Astrocyte of the spinal cord (primary cell): ENCODE results near the gene DPF1.

Experiments used
- DNase-seq: peaks from one replicate; pipeline ENCODE4 v3.0.0; 2011; ENCODE audit warnings: low read depth, low spot score
- H3K4me3 ChIP-seq: 2 replicates; pipeline ENCODE4 v1.5.1; 2011; ENCODE audit warnings: low read depth, mild to moderate bottlenecking, low read length, moderate library complexity
- in situ Hi-C: cut with HindIII; loops from 2 replicates; pipeline ENCODE4 v1.10.0; 2017; ENCODE audit warnings: low sequenced_read_pairs
- TF ChIP-seq, protein P1 (sequence below): IDR thresholded peaks from 2 replicates; pipeline ENCODE4 v1.5.1; 2012; ENCODE audit warnings: low read depth, mild to moderate bottlenecking, low read length, inconsistent platforms

The DPF1 gene

DNA sequence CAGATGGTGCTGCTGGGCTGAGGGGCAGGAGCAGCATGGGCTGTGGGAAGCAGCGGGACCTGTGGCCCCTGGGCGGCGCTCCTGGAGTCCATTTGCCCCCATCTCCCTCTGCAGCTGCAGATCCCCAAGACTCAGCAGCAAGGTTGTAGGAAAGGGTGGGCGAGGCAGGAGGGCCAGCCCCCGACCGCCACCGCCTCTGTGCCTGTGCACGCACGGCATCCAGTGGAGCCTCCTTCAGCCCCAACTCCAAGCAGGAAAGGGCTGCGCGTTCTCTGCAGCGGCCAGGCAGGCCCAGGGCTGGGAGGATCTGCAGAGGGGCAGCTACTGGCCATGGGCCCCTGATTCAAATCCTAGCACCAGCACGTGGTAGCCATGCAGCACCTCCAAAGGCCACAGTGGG lies 20.8 kb downstream of the DPF1 start:
- H3K4me3 ChIP-seq = no peak overlapping the region
- in situ Hi-C loops = no loop called here
- DNase-seq = no peak
- TF ChIP-seq, protein P1, sequence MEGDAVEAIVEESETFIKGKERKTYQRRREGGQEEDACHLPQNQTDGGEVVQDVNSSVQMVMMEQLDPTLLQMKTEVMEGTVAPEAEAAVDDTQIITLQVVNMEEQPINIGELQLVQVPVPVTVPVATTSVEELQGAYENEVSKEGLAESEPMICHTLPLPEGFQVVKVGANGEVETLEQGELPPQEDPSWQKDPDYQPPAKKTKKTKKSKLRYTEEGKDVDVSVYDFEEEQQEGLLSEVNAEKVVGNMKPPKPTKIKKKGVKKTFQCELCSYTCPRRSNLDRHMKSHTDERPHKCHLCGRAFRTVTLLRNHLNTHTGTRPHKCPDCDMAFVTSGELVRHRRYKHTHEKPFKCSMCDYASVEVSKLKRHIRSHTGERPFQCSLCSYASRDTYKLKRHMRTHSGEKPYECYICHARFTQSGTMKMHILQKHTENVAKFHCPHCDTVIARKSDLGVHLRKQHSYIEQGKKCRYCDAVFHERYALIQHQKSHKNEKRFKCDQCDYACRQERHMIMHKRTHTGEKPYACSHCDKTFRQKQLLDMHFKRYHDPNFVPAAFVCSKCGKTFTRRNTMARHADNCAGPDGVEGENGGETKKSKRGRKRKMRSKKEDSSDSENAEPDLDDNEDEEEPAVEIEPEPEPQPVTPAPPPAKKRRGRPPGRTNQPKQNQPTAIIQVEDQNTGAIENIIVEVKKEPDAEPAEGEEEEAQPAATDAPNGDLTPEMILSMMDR = no peak

GRCh38 chr19:38202504-38202903 lies 21.5 kb downstream of the DPF1 start:
- H3K4me3 ChIP-seq = no peak overlapping the region
- in situ Hi-C loops = no loop called here
- TF ChIP-seq, protein P1 = no peak
- no peak for DNase-seq

DNA sequence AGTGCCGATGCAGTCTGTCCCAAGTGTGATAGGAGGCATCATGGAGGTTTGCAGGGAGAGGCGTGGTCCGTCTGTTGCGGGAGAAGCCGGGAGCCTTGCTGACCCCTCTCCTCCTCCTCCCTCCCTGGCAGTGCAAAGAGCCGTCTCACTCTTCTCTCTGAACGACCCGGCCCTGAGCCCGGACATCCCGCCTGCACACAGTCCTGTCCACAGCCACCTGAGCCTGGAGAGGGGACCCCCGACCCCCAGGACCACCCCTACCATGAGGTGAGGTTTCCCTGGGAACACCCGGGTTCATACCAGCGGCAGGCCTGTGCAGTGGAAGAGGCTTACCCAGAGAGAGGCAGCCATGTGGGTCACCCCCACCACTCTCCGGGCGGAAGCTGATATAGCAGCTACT lies 22.3 kb downstream of the DPF1 start:
- DNase-seq = no peak
- no peak overlapping the region for H3K4me3 ChIP-seq
- in situ Hi-C loops = no loop called here
- TF ChIP-seq, protein P1 = no peak

DNA sequence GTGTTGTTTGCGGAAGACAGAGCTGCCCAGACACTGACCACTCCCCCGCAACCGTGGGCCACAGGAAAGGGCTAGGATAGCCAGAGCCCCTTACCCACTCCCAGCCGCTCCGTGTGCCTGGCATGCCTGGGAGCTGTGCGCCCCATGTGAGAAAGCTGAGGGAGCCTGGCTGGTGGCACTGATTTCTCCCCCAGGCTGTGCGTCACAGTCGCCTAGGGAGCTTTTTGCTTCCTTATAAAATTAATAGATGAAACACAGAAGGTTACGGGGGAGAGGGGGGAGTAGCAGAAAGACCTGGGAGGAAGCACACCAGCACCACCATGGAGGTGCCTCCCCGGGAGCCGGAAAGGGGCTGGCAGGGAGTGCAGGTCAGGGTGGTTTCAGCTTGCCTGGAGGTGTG lies 24.7 kb downstream of the DPF1 start:
- no peak for DNase-seq
- in situ Hi-C loops = no loop called here
- TF ChIP-seq, protein P1 = no peak
- H3K4me3 ChIP-seq = no peak overlapping the region

DNA sequence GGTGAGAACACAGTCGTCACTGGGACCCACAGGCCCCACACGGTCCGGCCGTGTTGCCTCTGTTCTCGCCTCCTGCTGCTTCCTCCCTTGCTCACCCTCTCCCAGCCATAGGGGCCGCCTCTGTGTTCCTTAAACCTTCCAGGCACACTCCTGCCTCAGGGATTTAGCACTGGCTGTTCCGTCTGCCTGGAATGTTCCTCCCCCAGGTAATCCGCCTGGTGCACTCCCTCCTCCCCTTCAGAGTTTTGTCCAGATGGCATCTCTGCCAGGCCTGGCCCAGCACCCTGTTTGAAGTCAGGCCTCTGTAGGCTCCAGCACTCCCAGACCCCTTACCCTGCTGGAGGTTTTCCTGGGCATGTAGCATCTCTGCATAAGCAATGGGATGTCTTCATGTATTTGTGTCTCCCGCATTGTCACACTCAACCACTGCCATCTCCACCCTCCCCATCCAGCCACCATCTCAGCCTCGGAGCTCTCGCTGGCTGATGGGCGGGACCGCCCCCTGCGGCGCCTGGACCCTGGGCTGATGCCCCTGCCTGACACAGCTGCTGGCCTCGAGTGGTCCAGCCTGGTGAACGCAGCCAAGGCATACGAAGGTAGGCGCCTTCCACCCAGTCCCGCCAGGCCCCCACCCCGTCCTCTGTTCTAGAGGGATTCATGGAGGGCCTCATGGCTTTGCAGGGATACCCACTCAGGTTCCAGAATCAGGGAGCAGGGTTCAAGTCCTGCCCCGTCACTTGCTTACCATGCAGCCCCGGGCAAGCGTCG lies 25.9 kb downstream of the DPF1 start:
- TF ChIP-seq, protein P1 = no peak
- H3K4me3 ChIP-seq = no peak overlapping the region
- no peak for DNase-seq
- in situ Hi-C loops = no loop called here

DNA sequence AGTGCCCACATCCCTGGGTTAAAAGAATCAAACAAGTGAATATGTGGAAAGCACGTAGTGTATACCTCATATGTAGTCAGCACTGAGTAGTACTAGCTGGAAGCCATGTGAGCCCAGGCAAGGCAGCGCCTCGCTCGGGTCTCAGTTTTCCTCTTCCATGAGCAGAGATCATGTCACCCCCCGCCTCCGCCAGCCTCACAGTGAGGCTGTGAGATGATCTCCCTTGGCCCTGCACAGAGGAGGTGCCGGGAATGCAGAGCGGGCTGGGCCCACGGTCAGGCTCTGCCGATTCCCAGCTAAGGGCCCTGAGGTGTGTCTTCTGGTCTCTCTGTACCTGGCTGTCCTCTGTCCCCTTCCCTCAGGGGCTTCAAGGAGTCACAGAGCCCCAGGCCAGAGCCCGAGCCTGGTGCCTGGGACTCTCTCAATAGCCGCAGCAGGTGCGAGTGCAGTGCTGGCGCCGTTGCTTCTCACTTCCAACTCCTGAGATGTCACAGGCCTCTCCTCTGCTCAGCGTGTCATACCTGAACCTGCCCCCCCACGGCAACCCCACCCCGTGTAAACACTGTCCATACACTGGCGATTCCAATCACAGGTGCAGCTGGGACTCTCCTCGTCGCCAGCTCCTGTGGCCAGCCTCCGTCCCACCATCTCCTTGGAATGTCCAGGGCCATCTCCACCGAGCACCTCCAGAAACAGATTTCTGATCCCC lies 26.9 kb downstream of the DPF1 start:
- TF ChIP-seq, protein P1 = no peak
- DNase-seq = no peak
- in situ Hi-C loops = no loop called here
- no peak overlapping the region for H3K4me3 ChIP-seq
